Keratinocyte (primary cell): Measurements from ENCODE around the gene TRAF1. TPM values are rescaled to one million over a fixed set of nuclear protein-coding genes. Genes with fewer than 3 reads are reported as not detected.

Experiments used
- DNase-seq: peaks from one replicate; pipeline ENCODE4 v3.0.0-alpha.2; 2011; ENCODE audit warnings: low read depth, missing footprints, low spot score
- FAIRE-seq: peaks from 2 replicates; lab custom pipeline; 2011; peaks lifted over from hg19 to GRCh38; lab: Jason Lieb, UNC
- H2AFZ ChIP-seq: 2 replicates; pipeline ENCODE4 v1.6.0; 2012; ENCODE audit warnings: low read length, control low read depth, inconsistent platforms; ENCODE audit not compliant: control insufficient read depth
- H3K27ac ChIP-seq: 2 replicates; pipeline ENCODE4 v1.5.1; 2011; ENCODE audit warnings: low read length; ENCODE audit not compliant: control insufficient read depth, insufficient read depth
- H3K27me3 ChIP-seq: 3 replicates; pipeline ENCODE4 v1.6.0; 2011; ENCODE audit warnings: low read length; ENCODE audit not compliant: control insufficient read depth, insufficient read depth; ENCODE audit errors: extremely low read depth
- H3K36me3 ChIP-seq, 2 experiments: 2 replicates in 1 of 2; 3 replicates in 1 of 2; pipeline ENCODE4 v1.5.1; 2011; ENCODE audit warnings: low read length in 2 of 2, mild to moderate bottlenecking in 1 of 2; ENCODE audit not compliant: control insufficient read depth in 2 of 2, insufficient read depth in 2 of 2; ENCODE audit errors: extremely low read depth in 1 of 2
- H3K4me1 ChIP-seq: 3 replicates; pipeline ENCODE4 v1.5.1; 2011; ENCODE audit warnings: low read length; ENCODE audit not compliant: control insufficient read depth, insufficient read depth; ENCODE audit errors: extremely low read depth
- H3K4me2 ChIP-seq: 3 replicates; pipeline ENCODE4 v1.6.0; 2011; ENCODE audit warnings: low read depth, low read length; ENCODE audit not compliant: control insufficient read depth, insufficient read depth; ENCODE audit errors: extremely low read depth
- H3K4me3 ChIP-seq, 3 experiments: fragments of 200-600 bp in 1 of 3; sonication (generic) in 1 of 3; 2 replicates in 2 of 3; 3 replicates in 1 of 3; pipeline ENCODE4 v1.5.1; 2011 to 2016; ENCODE audit warnings: low read length in 3 of 3, mild to moderate bottlenecking in 3 of 3, control low read depth in 2 of 3, inconsistent platforms in 1 of 3, low read depth in 1 of 3, mixed read lengths in 1 of 3, mixed run types in 1 of 3, moderate library complexity in 1 of 3; ENCODE audit not compliant: control insufficient read depth in 2 of 3, insufficient read depth in 2 of 3; ENCODE audit errors: extremely low read depth in 1 of 3
- H3K79me2 ChIP-seq: 2 replicates; pipeline ENCODE4 v1.6.0; 2012; ENCODE audit warnings: low read length; ENCODE audit not compliant: control insufficient read depth, insufficient read depth
- H3K9ac ChIP-seq: 3 replicates; pipeline ENCODE4 v1.6.0; 2011; ENCODE audit warnings: low read length; ENCODE audit not compliant: control insufficient read depth, insufficient read depth; ENCODE audit errors: extremely low read depth
- H3K9me1 ChIP-seq: 3 replicates; pipeline ENCODE4 v1.6.0; 2011; ENCODE audit warnings: low read length; ENCODE audit not compliant: control insufficient read depth, insufficient read depth; ENCODE audit errors: extremely low read depth
- H3K9me3 ChIP-seq: 2 replicates; pipeline ENCODE4 v1.5.1; 2012; ENCODE audit warnings: low read depth, low read length; ENCODE audit not compliant: control insufficient read depth
- H4K20me1 ChIP-seq: 3 replicates; pipeline ENCODE4 v1.6.0; 2011; ENCODE audit warnings: low read length; ENCODE audit not compliant: control insufficient read depth, insufficient read depth; ENCODE audit errors: extremely low read depth
- EZH2 ChIP-seq: IDR thresholded peaks from one replicate; pipeline ENCODE4 v1.6.1; 2012; ENCODE audit warnings: inconsistent platforms, mild to moderate bottlenecking, low read length, moderate library complexity
- dilution Hi-C: fragments of 300-500 bp; cut with MboI; formaldehyde crosslinking; loops from one replicate; pipeline ENCODE4 v1.7.0; 2020; ENCODE audit warnings: low sequenced_read_pairs; ENCODE audit not compliant: extremely low pct_ligation_motif_present
- polyA plus RNA-seq, 5 experiments: library from polyadenylated mRNA; depleted of rRNA in 3 of 5; stranded (reverse) in 3 of 5; stranded (forward) in 1 of 5; unstranded in 1 of 5; fragments of >200 nt; gene quantifications; 1 replicate in 1 of 5; 2 replicates in 3 of 5; 3 replicates in 1 of 5; pipeline versions ENCODE4 v1.2.1 to v1.2.3, GENCODE V29; 2011 to 2012; ENCODE audit warnings: missing spikeins in 2 of 5, low read depth in 1 of 5, low replicate concordance in 1 of 5
- TF ChIP-seq, protein P1 (sequence below), 3 experiments: IDR thresholded peaks in 1 of 3; conservative IDR thresholded peaks in 1 of 3; optimal IDR thresholded peaks in 1 of 3; 2 replicates in 2 of 3; 3 replicates in 1 of 3; pipeline versions ENCODE3 to v1.5.1; 2011; ENCODE audit warnings: low read length in 3 of 3, mild to moderate bottlenecking in 3 of 3, moderate library complexity in 2 of 3, control low read depth in 1 of 3, inconsistent platforms in 1 of 3; ENCODE audit not compliant: insufficient read depth in 2 of 3; ENCODE audit errors: extremely low read depth in 1 of 3

Gene TRAF1
- polyA plus RNA-seq, 1 donor (not counting 4 experiments of a cell fraction or from before 2014, with no cell fraction given) = 1.2 TPM

DNA sequence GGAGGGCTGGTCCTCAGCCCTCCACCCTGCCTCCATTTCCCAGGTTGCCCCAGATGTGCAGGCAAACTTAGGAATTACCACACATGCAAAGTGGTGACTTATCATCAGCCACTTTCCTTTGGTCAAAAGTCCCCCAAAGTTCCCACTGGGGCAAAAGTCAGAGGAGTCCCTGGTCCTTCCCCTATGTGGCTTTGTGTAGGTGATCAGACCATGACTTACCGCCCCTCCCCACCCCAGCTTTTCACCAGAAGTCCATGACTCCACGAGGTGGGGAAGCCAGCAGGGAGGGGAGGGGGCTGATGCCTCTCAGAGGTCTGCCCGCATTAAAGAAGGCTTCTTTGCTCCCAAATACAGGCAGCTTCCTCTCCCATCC is 5.8 kb downstream of the TRAF1 start:
- Histone ChIP-seq H4K20me1 (no peaks in the 10 kb centered on the region), H2AFZ (no peak overlapping the region), H3K27ac (no peak overlapping the region), H3K4me1 (peaks cover under 1% of the 10 kb centered on the region), H3K9me3 (no peaks in the 10 kb centered on the region), H3K4me2 (no peak overlapping the region), H3K27me3 (no peaks in the 10 kb centered on the region), H3K9me1 (no peaks in the 10 kb centered on the region), H3K4me3 (no peak overlapping the region), H3K9ac (no peak overlapping the region), H3K36me3 (no peaks in the 10 kb centered on the region), H3K79me2 (no peaks in the 10 kb centered on the region)
- FAIRE-seq = no peak
- dilution Hi-C loops = no loop called here
- no peak for TF ChIP-seq EZH2
- TF ChIP-seq, protein P1, sequence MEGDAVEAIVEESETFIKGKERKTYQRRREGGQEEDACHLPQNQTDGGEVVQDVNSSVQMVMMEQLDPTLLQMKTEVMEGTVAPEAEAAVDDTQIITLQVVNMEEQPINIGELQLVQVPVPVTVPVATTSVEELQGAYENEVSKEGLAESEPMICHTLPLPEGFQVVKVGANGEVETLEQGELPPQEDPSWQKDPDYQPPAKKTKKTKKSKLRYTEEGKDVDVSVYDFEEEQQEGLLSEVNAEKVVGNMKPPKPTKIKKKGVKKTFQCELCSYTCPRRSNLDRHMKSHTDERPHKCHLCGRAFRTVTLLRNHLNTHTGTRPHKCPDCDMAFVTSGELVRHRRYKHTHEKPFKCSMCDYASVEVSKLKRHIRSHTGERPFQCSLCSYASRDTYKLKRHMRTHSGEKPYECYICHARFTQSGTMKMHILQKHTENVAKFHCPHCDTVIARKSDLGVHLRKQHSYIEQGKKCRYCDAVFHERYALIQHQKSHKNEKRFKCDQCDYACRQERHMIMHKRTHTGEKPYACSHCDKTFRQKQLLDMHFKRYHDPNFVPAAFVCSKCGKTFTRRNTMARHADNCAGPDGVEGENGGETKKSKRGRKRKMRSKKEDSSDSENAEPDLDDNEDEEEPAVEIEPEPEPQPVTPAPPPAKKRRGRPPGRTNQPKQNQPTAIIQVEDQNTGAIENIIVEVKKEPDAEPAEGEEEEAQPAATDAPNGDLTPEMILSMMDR (optimal IDR thresholded peaks at IDR 0.05 in 1 of 3, IDR thresholded peaks at IDR 0.05 in 1 of 3, conservative IDR thresholded peaks at IDR 0.05 in 1 of 3; ENCODE audit: extremely low read depth in 1 of 3, insufficient read depth in 2 of 3, low read length in 3 of 3) = no peak
- DNase-seq = no peak

DNA sequence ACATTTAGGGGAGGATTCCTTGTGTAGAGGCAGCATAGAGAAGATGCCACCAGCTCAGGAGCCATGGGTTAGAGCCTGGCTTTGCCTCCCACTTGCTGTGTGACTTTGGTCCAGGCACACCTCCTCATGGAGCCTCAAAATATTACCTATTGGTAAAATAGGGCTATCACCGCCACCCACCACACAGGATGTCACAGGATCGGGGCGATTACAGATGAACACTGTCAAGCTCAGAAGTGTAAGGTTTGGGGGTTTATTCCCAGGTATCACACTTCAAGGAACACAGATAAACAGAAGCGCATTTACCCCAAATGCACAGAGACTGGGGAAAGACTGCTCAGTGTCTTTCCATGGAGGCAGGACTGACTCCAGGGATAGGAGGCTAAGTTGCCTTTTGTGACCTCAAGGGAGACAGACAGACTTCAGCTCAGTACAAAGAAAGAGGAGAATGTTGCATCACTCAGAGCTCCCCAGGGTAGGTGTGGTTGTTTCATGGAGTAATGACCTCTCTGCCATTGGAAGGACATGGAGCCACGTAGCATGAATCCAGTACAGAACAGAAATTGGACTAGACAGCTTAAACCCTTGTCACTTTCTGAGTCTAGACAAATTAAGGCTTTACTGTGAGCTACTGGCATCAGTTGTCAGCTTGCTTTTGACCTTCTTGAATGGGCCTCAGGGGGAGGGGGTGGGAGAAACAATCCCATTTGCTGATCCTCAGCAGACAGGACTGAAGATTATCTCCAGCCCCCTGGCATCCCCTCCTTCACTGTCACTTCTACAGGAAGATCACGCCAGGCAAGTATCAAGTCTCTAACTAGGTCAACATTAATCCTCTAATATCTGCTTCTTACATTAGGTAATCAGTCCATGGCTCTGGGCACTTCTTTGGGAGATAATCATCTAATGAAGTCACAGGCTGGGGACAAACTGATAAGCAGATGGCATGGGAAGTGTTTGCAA is 6.5 kb downstream of the TRAF1 start:
- Histone ChIP-seq H3K27me3 (no peaks in the 10 kb centered on the region), H2AFZ (no peak overlapping the region), H3K79me2 (no peaks in the 10 kb centered on the region), H4K20me1 (no peaks in the 10 kb centered on the region), H3K4me2 (no peak overlapping the region), H3K27ac (no peak overlapping the region), H3K9me1 (no peaks in the 10 kb centered on the region), H3K9ac (no peak overlapping the region), H3K9me3 (no peaks in the 10 kb centered on the region), H3K4me3 (no peak overlapping the region), H3K36me3 (no peaks in the 10 kb centered on the region), H3K4me1 (no peaks in the 10 kb centered on the region)
- FAIRE-seq (no peak), DNase-seq (no peak)
- dilution Hi-C loops = no loop called here
- no peak for TF ChIP-seq EZH2
- TF ChIP-seq, protein P1 (optimal IDR thresholded peaks at IDR 0.05 in 1 of 3, IDR thresholded peaks at IDR 0.05 in 1 of 3, conservative IDR thresholded peaks at IDR 0.05 in 1 of 3; ENCODE audit: extremely low read depth in 1 of 3, insufficient read depth in 2 of 3, low read length in 3 of 3) = no peak
